ENCODE measurements around the gene PREB. TPM values are rescaled to one million over a fixed set of nuclear protein-coding genes. Genes with fewer than 3 reads are reported as not detected.
A peak's percentile ranks its signal among the peaks of the same experiment; 100 is the strongest.

The PREB gene
- total and polyA plus RNA-seq, 2 of the 13 experiments (the other 11 are each of a cell fraction or from before 2014, with no cell fraction given): 112 to 192 TPM

- TF ChIP-seq ZNF280D (CRISPR knock-in tag; IDR thresholded peaks at IDR 0.05) (no peak), HIVEP1 (CRISPR knock-in tag; IDR thresholded peaks at IDR 0.05) (peak; percentile 43; the same call in 1 of the 2 replicates), U2AF2 (IDR thresholded peaks at IDR 0.05; ENCODE audit: low read depth, low read length) (no peak), NRL (CRISPR knock-in tag; IDR thresholded peaks at IDR 0.05; ENCODE audit: borderline replicate concordance) (peak; percentile 7; the same call in 1 of the 2 replicates), SOX6 (IDR thresholded peaks at IDR 0.05) (no peak), SOX6 (CRISPR knock-in tag; IDR thresholded peaks at IDR 0.05) (peak; percentile 41; the same call in 1 of the 2 replicates), SKI (IDR thresholded peaks at IDR 0.05; ENCODE audit: partially characterized antibody) (no peak), ZMYM4 (CRISPR knock-in tag; IDR thresholded peaks at IDR 0.05) (no peak), ZNF33B (CRISPR knock-in tag; IDR thresholded peaks at IDR 0.05) (no peak), ETV5 (CRISPR knock-in tag; IDR thresholded peaks at IDR 0.05; ENCODE audit: borderline replicate concordance) (no peak), TBX3 (IDR thresholded peaks at IDR 0.05; ENCODE audit: borderline replicate concordance) (no peak), KMT2A (CRISPR knock-in tag; IDR thresholded peaks at IDR 0.05) (0 out of 2 replicates have a peak, but pooled peaks have one; percentile 67), ARID5B (CRISPR knock-in tag; IDR thresholded peaks at IDR 0.05) (0 out of 2 replicates have a peak, but pooled peaks have one; percentile 13)
Measured at GRCh38 chr2:27117995-27118524, 16.4 kb downstream of the PREB start (continued).

All from HepG2 (cell line).